PFSK-1 (cell line): Measurements from ENCODE around the gene SLC35A4.

Experiments
- FOXP2 ChIP-seq: optimal IDR thresholded peaks from 2 replicates; pipeline ENCODE3; 2011; ENCODE audit warnings: borderline replicate concordance, control low read depth, inconsistent platforms; ENCODE audit not compliant: insufficient read depth; ENCODE audit errors: extremely low read length, extremely low read depth
- POLR2AphosphoS5 ChIP-seq: IDR thresholded peaks from 2 replicates; pipeline ENCODE4 v1.6.1; 2012; ENCODE audit warnings: low read depth, mild to moderate bottlenecking, control low read depth, low read length, moderate library complexity
- REST ChIP-seq, 2 experiments: IDR thresholded peaks; 2 replicates each; pipeline versions ENCODE4 v1.6.1 to v1.8.0; 2011 to 2012; ENCODE audit warnings: low read depth in 2 of 2, low read length in 2 of 2, control low read depth in 1 of 2, inconsistent platforms in 1 of 2, mild to moderate bottlenecking in 1 of 2, moderate library complexity in 1 of 2; ENCODE audit not compliant: insufficient read depth in 1 of 2
- SIN3A ChIP-seq: IDR thresholded peaks from 2 replicates; pipeline ENCODE4 v1.6.1; 2012; ENCODE audit warnings: mild to moderate bottlenecking, low read length, moderate library complexity, borderline replicate concordance; ENCODE audit not compliant: insufficient read depth
- TAF1 ChIP-seq: IDR thresholded peaks from 2 replicates; pipeline ENCODE4 v1.6.1; 2012; ENCODE audit warnings: low read length, control low read depth, borderline replicate concordance; ENCODE audit not compliant: insufficient read depth

SLC35A4 gene

DNA sequence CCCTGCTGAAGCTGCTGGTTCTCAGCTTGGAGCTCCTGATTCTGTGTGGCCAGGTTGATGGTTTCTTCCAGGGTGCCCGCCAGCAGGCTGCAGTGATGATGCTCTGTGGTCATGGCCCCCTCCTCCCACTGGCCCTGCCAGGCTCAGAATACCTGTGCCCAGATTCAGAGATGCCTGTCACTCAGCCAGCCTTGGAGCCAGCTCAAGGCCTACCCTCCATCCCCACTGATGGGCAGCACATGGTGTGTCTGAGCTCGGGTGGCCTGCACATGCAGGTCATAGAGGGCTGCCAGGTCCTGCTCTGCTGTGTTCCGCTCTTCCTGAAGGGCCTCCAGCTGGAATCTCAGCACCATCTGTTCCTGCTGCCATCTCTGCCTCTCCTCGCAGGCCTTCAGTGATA, 5.4 kb downstream of the SLC35A4 start:
- TF ChIP-seq TAF1 (no peak), POLR2AphosphoS5 (no peak), SIN3A (no peak), REST (IDR thresholded peaks at IDR 0.05; ENCODE audit: insufficient read depth in 1 of 2, low read depth in 2 of 2, low read length in 2 of 2) (no peak), FOXP2 (no peak)

- no peak for TF ChIP-seq FOXP2
- no peak for TF ChIP-seq REST (IDR thresholded peaks at IDR 0.05; ENCODE audit: insufficient read depth in 1 of 2, low read depth in 2 of 2, low read length in 2 of 2)
- no peak for TF ChIP-seq TAF1
- no peak for TF ChIP-seq SIN3A
- no peak for TF ChIP-seq POLR2AphosphoS5
Observed at GRCh38 chr5:140570488-140570887, 5.9 kb downstream of the SLC35A4 start.

DNA sequence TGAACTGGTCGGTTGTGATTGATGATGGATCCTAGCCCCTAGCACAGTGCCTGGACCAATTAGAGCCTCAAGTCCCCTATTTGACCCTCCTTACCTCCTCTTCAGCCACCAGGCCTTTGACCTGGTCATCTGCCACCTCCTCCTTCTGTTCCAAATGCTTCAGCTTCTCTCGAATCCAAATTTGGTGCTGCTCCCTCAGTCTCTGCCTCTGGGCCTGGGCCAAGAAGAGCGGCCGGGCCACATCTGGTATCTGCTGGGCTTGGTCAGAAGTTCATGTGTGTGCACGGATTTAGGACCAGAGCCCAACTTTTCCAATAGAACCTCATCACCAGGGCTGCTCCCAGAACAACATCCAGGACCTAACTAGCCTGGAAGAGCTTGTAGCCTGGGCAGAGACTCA, 6.5 kb downstream of the SLC35A4 start:
- no peak for TF ChIP-seq POLR2AphosphoS5
- no peak for TF ChIP-seq REST (IDR thresholded peaks at IDR 0.05; ENCODE audit: insufficient read depth in 1 of 2, low read depth in 2 of 2, low read length in 2 of 2)
- no peak for TF ChIP-seq TAF1
- no peak for TF ChIP-seq SIN3A
- no peak for TF ChIP-seq FOXP2

DNA sequence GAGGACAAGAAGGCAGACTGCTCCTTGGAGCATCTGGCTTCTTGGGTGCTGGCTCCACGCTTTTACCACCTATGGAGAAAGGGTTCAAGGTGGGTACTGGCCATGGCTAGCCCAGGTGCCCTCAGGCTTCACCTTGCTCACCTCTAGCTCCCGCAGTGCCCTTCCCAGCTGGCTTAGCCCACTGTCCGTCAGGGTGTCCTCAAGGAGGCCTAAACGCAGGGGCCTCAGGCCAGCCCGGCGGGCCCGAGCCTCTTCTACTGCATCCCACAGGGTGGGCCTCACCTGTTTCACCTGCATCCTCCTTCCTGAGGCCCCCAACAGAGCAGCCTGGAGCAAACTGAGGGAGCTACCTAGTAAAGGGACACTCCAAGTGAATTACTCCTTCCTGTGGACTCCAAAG, 9.1 kb downstream of the SLC35A4 start:
- TF ChIP-seq SIN3A (no peak), FOXP2 (no peak), POLR2AphosphoS5 (no peak), REST (IDR thresholded peaks at IDR 0.05; ENCODE audit: insufficient read depth in 1 of 2, low read depth in 2 of 2, low read length in 2 of 2) (no peak), TAF1 (no peak)

- TF ChIP-seq POLR2AphosphoS5 (no peak), SIN3A (no peak), FOXP2 (no peak), REST (IDR thresholded peaks at IDR 0.05; ENCODE audit: insufficient read depth in 1 of 2, low read depth in 2 of 2, low read length in 2 of 2) (no peak), TAF1 (no peak)
Observed at GRCh38 chr5:140574165-140574564, 9.5 kb downstream of the SLC35A4 start.
